WTC11 (cell line): ENCODE measurements around the gene ZGPAT.

Experiments
- ARID4B ChIP-seq: sonication (generic); formaldehyde crosslinking; IDR thresholded peaks from 2 replicates; pipeline ENCODE4 v1.8.0; 2023; ENCODE audit warnings: missing genetic modification reagents, mild to moderate bottlenecking, borderline replicate concordance
- CTCF ChIP-seq: fragments of 200-600 bp; IDR thresholded peaks from 2 replicates; pipeline ENCODE4 v1.8.0; 2022; ENCODE audit warnings: antibody characterized with exemption
- PREB ChIP-seq: sonication (generic); formaldehyde crosslinking; IDR thresholded peaks from 2 replicates; pipeline ENCODE4 v1.8.1; 2022; ENCODE audit warnings: mild to moderate bottlenecking, missing genetic modification reagents, moderate library complexity, borderline replicate concordance

- TF ChIP-seq ARID4B (CRISPR knock-in tag) (no peak), PREB (CRISPR knock-in tag) (no peak), CTCF (no peak)
These were observed 44.3 kb upstream of the ZGPAT start for GRCh38 chr20:63663332-63664066.
